TTC549 (cell line): ENCODE results near the gene PTPRE.
"Not testable (repeated sequence)": the region's sequence is repeated elsewhere in the genome, so short reads cannot be mapped to it uniquely, and the experiment has no call there.

ENCODE experiments used
- FAIRE-seq: peaks from 2 replicates; lab custom pipeline; 2012; peaks lifted over from hg19 to GRCh38; lab: Jason Lieb, UNC

The PTPRE gene

GRCh38 chr10:127982601-127983000 is 75.7 kb downstream of the PTPRE start:
- FAIRE-seq, result no peak

GRCh38 chr10:127983344-127984100 is 76.6 kb downstream of the PTPRE start:
- FAIRE-seq, result no peak

- FAIRE-seq, result no peak
These were observed 78.0 kb downstream of the PTPRE start for GRCh38 chr10:127984945-127985344.

- FAIRE-seq, result no peak
These were observed 79.9 kb downstream of the PTPRE start for GRCh38 chr10:127986531-127987466.

GRCh38 chr10:127987467-127988380 is 80.8 kb downstream of the PTPRE start:
- no peak for FAIRE-seq

GRCh38 chr10:127989481-127990012 is 82.6 kb downstream of the PTPRE start:
- no peak for FAIRE-seq

GRCh38 chr10:127990132-127990788 is 83.4 kb downstream of the PTPRE start:
- FAIRE-seq, result not testable (repeated sequence)

GRCh38 chr10:127990846-127991542 is 84.1 kb downstream of the PTPRE start:
- no peak for FAIRE-seq

- FAIRE-seq, result no peak
These were observed 84.8 kb downstream of the PTPRE start for GRCh38 chr10:127991543-127992255.

- FAIRE-seq, result no peak
These were observed 85.5 kb downstream of the PTPRE start for GRCh38 chr10:127992376-127992775.

GRCh38 chr10:127993056-127993690 is 86.3 kb downstream of the PTPRE start:
- no peak for FAIRE-seq

- no peak for FAIRE-seq
These were observed 89.0 kb downstream of the PTPRE start for GRCh38 chr10:127995939-127996338.

GRCh38 chr10:127996586-127996985 is 89.7 kb downstream of the PTPRE start:
- FAIRE-seq, result no peak

GRCh38 chr10:127997271-127997670 is 90.4 kb downstream of the PTPRE start:
- no peak for FAIRE-seq

- no peak for FAIRE-seq
These were observed 91.0 kb downstream of the PTPRE start for GRCh38 chr10:127997937-127998336.

- FAIRE-seq, result no peak
These were observed 91.7 kb downstream of the PTPRE start for GRCh38 chr10:127998501-127999144.

- no peak for FAIRE-seq
These were observed 92.6 kb downstream of the PTPRE start for GRCh38 chr10:127999297-128000129.
